GM18507 (cell line): ENCODE results near the gene TATDN3.
"Not testable (repeated sequence)": the region's sequence is repeated elsewhere in the genome, so short reads cannot be mapped to it uniquely, and the experiment has no call there.

Experiments used
- DNase-seq: peaks from one replicate; pipeline ENCODE4 v3.0.0; 2011; ENCODE audit warnings: low read depth; ENCODE audit not compliant: insufficient read length; ENCODE audit errors: extremely low spot score
- FAIRE-seq: peaks from 2 replicates; lab custom pipeline; 2011; peaks lifted over from hg19 to GRCh38; lab: Jason Lieb, UNC

TATDN3 gene, protein sequence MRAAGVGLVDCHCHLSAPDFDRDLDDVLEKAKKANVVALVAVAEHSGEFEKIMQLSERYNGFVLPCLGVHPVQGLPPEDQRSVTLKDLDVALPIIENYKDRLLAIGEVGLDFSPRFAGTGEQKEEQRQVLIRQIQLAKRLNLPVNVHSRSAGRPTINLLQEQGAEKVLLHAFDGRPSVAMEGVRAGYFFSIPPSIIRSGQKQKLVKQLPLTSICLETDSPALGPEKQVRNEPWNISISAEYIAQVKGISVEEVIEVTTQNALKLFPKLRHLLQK

DNA sequence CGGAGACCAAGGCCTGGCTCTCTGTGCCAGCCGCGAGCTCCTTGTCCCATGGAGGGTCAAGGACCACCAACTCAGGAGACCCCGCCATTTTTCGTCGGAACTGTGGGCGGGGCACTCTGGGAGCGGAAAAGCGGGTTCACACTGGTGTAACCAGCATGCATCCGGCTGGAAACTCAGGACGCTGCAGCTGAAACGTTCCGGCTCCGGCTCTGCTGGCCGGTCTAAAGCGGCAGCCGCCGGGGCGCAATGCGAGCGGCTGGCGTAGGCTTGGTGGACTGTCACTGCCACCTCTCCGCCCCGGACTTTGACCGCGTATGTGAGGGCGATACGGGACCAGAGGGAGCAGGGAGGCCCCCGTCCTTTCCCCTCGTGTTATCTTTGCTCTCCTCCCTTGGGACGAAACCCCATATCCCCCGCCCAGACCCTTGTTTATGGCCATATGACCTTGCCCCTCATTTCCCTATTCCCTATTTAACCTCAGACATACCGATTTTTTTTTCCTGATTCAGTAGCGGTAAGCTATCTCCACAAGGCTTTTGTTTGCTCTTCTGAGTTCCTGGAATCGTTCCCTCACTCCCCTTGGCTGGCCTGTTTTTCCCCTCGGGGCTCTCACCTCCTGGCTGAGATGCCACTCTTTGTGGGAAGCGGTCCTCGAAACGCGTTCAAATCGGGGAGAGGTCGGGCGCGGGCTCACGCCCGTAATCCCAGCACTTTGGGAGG is at the start of gene TATDN3, which contains the start of gene NSL1:
TATDN3 (plus strand) TSS at position 219 of the 720 bp plus-strand sequence; CDS start at position 247, 28 bp downstream.
NSL1 (minus strand) TSS at position 102 of the 720 bp plus-strand sequence; CDS start at position 88, 14 bp downstream.
- peak; percentile 83 for FAIRE-seq

DNA sequence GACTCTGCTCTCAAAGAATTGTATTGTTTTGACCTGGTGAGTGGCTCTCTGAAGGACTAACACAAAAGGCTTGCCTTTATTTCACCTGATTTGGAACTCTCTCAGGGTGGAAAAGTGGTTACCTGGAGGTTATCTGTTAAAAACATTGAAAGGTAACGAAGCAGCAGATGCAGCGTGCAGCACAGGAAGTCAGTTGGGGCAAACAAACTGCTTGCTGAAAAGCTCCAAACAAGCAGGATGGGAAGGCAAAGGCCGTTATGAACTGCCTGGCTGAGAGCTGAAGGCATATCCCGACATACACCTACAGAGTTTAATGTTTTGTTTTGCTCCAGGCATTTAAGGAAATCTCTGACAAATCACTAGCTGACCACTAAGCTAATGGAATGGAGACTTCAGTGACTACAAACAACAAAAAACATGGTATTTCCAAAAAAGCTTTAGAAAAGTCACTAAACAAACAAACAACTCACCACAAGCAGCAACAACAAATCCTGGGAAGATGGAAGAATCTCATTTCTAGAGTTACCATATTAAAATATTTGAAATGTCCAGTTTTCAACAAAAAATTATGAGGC is 47.7 kb upstream of the TATDN3 start:
- DNase-seq = no peak
- no peak for FAIRE-seq

More for the DNA sequence above, at the start of gene TATDN3, which contains the start of gene NSL1:
- DNase-seq = peak; percentile 56

DNA sequence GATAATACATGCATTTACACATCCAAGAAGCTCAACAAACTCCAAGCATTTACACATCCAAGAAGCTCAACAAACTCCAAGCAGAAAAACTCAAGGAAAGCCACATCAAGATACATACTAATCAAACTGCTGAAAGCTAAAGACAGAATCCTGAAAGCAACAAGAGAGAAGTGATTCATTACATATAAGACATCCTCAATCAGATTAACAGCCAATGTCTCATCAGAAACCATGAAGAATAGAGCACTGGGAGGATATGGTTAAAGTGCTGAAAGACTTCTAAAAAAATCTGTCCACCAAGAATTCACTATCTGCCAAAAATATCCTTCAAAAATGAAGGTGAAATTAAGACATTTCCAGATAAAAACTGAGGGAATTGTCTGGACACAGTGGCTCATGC is 46.4 kb upstream of the TATDN3 start:
- DNase-seq = no peak
- no peak for FAIRE-seq

DNA sequence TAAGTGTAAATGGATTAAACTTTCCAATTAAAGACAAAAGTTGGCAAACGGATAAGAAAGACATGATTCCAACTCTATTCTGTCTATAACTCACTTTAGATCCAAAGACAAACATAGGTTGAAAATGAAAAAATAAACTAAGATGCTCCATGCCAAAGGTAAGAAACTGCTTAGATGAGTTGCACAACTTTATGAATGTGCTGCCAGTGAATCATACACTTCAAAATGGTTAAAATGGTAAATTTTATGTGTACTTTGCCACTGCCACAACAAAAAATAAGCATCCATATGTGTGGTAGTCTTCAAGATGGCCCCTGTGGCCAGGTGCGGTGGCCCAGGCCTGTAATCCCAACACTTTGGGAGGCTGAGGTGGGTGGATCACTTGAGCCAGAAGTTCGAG is 45.1 kb upstream of the TATDN3 start:
- DNase-seq = no peak
- no peak for FAIRE-seq

DNA sequence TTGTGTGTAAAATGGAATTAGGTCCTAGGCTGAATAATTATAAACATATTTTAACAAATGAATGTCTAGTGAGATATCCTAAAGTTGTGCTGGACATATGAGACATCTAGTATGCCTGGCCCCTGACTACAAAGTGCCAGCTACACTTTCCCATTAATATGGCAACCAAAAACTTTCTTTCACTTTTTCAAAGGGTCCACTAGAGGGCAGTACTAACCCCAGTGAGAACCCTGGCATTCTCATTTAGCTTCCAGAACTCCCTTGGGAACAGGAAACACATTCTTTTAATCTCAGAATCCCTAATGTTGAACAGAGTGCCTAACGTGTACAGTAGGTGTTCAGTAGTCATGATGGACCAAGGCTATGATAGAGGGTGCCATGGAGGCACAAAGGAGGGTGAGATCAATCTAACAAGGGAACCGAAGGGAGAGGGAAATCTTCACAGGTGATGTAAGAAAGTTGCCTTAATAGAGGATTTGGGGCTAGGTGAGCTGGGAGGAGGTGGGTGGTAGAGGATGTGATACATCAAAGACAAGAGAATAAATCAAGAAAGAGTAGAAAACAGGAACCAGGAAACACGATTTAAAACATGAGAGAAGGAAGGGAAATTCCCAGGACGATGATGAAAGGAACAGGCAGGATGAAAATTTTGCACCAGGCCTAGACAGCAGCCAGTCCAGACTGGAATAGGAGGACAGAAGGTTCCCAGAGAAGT is 41.7 kb upstream of the TATDN3 start:
- FAIRE-seq (peak; percentile 64), DNase-seq (no peak)

DNA sequence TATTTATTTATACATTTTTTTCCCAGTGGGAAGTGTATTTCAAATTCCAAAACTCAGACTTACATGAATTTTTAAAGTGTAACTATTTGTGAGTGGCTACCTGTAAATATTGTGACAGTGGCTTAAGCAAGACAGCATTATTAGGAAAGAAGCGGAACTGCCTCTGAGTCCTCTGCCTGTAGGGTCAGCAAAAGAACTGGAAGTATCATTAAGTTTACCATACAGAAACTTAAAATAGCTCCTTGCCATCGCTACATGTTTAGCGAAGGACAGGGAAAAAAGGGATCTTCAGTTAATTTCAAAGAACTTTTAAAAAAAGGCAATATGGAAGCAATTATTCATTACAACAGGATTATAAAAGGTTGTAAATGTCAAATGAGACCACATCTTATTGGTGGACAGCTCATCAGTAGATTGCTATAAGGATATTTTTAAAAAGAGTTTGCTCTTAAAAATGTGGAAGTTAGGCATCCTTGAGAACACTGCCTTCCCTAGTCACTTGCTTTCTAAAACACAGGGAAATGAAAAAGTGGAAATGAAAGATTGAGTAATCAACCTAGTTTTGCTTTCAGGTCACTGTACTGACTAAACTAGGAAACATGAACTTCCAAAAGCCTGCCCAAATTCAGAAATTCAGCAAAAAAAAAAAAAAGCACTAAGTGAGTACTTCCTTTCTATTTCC is 39.3 kb upstream of the TATDN3 start:
- FAIRE-seq (no peak), DNase-seq (no peak)

DNA sequence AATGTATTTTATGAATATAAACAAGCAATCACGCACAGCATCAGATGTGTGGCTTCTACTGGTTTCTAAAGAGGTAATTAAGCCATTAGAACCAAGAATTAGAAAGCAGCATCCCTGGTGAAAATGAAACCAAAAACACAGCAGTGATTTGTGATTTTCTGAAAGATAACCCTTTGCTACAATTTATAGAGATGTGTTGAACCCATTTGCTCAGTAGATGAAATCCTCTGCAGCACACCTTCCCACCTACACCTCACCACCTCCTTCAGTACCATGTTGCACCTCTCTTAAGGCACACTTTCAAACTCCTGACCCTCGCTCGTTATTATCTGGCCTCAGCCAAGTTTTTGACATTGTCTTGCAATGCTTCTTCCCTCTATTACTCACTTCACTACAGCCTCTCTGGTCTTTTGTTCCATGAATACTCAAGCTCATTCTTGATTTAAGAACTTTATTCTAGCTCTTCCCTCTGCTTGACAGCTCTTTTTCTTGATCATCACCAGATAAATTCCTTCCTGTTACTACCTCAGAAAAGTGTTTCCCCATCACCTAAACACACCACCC is 38.7 kb upstream of the TATDN3 start:
- no peak for DNase-seq
- FAIRE-seq = peak; percentile 47

DNA sequence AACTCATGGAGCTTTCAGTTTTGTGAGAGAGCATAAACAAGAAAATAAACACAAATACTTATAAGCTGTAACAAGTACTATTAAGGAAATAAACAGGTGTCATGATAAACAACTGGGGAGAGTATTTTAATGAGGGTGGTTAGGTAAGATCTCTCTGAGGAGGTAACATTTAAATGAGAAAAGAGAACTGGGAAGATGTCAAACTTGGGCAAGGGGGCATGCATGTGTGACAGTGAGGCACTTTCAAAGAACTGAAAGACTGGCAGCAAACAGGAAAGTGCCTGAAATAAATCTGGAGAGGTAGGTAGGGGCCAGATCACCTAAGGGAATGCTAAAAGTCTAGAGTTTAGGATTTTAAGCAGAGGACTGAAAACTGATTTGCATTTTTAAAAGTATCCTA is 37.9 kb upstream of the TATDN3 start:
- DNase-seq = no peak
- no peak for FAIRE-seq

DNA sequence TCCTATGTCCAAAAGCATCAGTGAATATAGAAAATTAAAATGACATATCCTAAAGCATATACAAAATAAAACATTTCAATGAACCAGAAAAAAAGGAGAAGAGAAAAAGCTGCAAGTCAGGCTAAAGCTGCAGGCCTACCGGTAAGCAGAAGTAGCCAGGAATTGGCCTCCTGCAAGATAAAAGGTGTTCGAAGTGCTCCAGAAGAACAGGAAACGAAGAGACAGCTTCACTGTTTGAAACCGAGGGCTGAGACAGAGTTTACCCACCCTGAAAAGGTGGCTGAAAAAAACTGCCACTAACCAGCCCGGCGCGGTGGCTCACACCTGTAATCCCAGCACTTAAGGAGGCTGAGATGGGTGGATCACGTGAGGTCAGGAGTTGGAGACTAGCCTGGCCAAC is 37.5 kb upstream of the TATDN3 start:
- DNase-seq (no peak), FAIRE-seq (peak; percentile 74)

DNA sequence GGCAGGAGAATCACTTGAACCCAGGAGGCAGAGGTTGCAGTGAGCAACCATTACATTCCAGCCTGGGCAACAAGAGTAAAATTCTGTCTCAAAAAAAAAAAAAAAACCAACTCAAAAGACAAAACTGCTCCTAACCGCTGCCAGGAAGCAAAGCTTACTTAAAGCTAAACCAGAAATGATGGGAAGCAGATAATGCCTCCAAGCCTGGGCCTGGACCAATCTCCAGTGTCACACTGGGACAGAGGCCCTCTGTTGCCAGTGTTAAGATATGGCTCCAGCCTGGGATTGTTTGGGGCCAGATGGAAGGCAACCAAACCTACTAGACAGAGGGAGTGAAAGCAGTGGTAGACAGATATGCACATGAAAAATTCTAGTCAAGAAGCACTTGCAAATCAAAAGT is 37.0 kb upstream of the TATDN3 start:
- no peak for FAIRE-seq

DNA sequence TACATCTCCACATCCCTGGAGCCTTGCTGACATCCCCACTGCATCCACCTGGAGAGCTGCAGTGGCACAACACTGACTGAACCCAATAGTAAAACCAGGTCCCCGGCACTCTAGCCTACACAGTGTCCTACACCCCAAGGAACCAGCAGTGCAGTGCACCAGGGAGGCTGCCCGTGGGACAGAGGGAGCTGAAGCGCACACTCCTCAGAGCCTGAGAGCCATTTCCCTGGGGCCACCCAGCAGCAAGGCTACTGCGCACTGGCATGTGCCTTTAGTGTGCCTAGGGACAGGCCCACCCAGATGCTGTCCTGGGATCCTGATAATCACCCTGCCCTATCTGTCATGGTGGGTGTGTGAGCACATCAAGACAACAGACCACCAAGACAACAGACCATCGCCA is 32.0 kb upstream of the TATDN3 start:
- FAIRE-seq (no peak), DNase-seq (no peak)

More for the DNA sequence above, 37.0 kb upstream of the TATDN3 start:
- no peak for DNase-seq

DNA sequence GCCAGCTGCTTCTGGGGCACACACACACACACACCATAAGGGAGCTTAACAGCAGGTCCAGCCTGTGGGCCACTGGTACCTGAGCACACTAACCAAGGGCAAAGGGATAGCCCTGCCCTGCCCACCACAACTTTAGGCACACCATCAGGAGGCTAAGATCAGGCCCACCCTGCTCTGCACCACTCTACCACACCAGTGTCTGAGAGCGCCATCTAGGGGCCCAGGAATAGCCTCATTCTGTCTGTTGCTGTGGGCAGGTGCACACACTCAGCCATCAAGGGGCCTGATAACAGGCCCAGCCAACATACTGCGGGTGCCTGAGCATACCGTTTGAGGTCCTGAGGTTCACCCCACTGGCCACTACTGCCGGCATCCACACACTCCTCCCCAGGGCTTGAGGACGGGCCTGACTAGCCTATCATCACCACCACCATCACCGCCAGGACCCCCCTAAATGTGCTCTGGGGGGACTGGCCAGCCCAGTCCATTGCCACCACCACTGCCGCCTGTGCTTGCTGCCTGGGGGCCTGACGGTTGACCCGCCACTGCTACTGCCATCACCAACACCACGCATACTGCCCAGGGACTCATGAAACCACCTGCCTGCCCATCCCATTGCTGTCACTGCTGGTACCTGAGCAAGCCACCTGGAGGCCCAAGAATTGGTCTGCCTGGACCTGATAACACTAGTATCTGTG is 31.4 kb upstream of the TATDN3 start:
- DNase-seq (no peak), FAIRE-seq (peak; percentile 21)

DNA sequence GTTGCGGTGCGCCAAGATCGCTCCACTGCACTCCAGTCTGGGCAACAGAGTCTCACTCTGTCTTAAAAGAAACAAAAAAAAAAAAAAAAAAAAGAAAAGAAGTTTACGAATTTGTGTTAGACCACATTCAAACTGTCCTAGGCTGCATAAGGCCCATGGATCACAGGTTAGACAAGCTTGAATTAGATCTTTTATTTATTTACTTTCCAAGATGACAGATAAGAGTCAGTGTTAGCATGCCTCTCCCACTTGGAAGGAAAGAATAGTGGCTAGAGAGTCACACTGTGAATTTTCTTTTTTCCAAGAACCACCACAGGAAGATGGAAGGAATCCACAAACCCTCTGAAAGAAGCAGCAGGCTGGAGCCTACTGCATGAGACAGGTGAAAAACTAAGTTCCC is 29.5 kb upstream of the TATDN3 start:
- DNase-seq = no peak
- no peak for FAIRE-seq

DNA sequence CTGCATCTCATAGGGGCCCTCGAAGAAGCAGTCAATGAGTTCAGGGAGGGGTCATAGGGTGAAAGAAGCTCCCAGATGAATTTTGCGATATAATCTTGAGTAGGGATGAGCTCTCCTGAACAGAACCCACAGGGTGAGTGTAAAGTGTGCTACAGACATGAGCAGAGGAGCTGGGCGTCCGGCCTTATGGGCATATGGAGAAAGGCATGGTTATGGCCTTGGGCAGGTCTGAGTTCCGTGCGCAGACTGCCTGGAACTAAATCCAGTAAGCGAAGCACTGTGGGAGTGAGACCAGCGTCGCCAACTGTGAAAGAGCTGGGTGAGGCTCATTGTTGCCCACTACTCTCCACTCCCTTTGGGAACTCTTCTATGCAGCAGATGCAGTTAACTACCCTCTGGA is 28.9 kb upstream of the TATDN3 start:
- no peak for DNase-seq
- no peak for FAIRE-seq

DNA sequence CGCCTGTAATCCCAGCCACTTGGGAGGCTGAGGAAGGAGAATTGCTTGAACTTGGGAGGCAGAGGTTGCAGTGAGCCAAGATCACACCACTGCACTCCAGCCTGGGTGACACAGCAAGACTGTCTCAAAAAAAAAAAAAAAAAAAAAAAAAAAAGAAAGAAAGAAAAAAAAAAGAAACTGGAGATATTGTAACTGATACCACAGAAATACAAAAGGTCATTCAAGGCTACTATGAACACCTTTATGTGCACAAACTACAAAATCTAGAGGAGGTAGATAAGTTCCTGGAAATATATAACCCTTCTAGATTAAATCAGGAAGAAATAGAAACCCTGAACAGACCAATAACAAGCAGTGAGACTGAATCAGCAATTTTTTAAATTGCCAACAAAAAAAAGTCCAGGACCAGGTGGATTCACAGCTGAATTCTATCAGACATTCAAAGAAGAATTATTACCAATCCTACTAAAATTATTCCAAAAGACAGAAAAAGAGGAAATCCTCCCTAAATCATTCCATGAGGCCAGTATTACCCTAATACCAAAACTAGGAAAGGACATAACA is 26.9 kb upstream of the TATDN3 start:
- not testable (repeated sequence) for DNase-seq

DNA sequence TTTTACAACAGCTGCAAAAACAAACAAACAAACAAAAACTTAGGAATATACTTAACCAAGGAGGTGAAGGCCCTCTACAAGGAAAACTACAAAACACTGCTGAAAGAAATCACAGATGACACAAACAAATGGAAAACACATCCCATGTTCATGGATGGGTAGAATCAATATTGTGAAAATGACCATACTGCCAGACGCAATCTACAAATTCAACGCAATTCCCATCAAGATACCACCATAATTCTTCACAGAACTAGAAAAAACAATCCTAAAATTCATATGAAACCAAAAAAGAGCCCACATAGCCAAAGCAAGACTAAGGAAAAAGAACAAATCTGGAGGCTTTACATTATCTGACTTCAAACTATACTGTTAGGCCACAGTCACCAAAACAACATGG is 24.9 kb upstream of the TATDN3 start:
- not testable (repeated sequence) for FAIRE-seq, DNase-seq

More for the DNA sequence above, 26.9 kb upstream of the TATDN3 start:
- not testable (repeated sequence) for FAIRE-seq

DNA sequence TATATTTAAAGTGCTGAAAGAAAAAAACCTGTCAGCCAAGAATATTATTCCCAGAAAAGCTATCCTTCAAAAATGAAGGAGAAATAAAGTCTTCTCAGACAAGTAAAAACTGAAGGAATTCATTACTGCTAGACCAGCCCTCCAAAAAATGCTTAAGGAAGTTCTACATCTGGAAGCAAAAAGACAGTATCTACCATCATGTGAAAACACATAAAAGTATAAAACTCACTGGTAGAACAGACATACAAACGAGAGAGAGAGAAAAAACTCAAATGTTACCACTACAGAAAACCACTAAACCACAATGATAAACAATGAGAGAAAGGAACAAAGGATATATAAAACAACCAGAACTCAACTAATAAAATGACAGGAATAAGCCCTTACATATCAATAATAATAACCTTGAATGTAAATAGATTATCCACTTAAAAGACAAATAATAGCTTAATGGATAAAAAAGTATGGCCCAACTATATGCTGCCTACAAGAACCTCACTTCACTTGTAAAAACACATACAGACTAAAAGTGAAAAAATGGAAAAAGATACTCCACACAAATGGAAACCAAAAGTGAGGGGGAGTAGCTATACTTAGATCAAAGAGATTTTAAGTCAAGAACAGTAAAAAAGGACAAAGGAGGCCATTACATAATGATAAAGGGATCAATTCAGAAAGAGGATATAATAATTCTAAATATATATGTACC is 22.1 kb upstream of the TATDN3 start:
- no peak for DNase-seq
- FAIRE-seq = peak; percentile 35

DNA sequence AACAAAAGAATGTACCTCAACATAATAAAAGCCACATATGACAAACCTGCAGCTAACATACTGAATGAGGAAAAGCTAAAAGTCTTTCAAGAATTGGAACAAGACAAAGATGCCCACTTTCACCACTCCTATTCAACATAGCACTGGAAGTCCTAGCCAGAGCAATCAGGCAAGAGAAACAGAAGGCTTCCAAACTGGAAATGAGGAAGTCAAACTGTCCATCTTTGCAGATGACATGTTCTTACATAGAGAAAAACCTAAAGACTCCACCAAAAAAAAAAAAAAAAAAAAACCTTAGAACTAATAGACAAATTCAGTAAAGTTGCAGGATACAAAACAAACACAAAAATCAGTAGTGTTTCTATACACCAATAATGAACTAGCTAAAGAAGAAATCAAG is 20.4 kb upstream of the TATDN3 start:
- FAIRE-seq = no peak
- no peak for DNase-seq
